ENCODE measurements around the gene NELL1.

Gene NELL1

GRCh38 chr11:20937826-20938225 is 268.4 kb downstream of the NELL1 start:
- H3K4me3 ChIP-seq (ENCODE audit: low read length), result no peak overlapping the region
- H3K9me3 ChIP-seq (ENCODE audit: control insufficient read depth, low read length), result no peaks in the 10 kb centered on the region
- no peaks in the 10 kb centered on the region for H3K4me1 ChIP-seq (ENCODE audit: control insufficient read depth, insufficient read depth, low read length)
- no peak overlapping the region for H3K9ac ChIP-seq (ENCODE audit: low read length)
- no peaks in the 10 kb centered on the region for H3K36me3 ChIP-seq (ENCODE audit: control insufficient read depth, insufficient read depth, low read length)
- H3K27me3 ChIP-seq (ENCODE audit: control insufficient read depth, insufficient read depth, low read length), result no peaks in the 10 kb centered on the region

- no peaks in the 10 kb centered on the region for H3K9me3 ChIP-seq (ENCODE audit: control insufficient read depth, low read length)
- H3K4me1 ChIP-seq (ENCODE audit: control insufficient read depth, insufficient read depth, low read length), result no peaks in the 10 kb centered on the region
- H3K4me3 ChIP-seq (ENCODE audit: low read length), result no peak overlapping the region
- H3K36me3 ChIP-seq (ENCODE audit: control insufficient read depth, insufficient read depth, low read length), result no peaks in the 10 kb centered on the region
- no peak overlapping the region for H3K9ac ChIP-seq (ENCODE audit: low read length)
- no peaks in the 10 kb centered on the region for H3K27me3 ChIP-seq (ENCODE audit: control insufficient read depth, insufficient read depth, low read length)
Measured at GRCh38 chr11:20949585-20949984, 280.2 kb downstream of the NELL1 start.

GRCh38 chr11:20962581-20962980 is 293.2 kb downstream of the NELL1 start:
- no peaks in the 10 kb centered on the region for H3K27me3 ChIP-seq (ENCODE audit: control insufficient read depth, insufficient read depth, low read length)
- H3K4me1 ChIP-seq (ENCODE audit: control insufficient read depth, insufficient read depth, low read length), result no peaks in the 10 kb centered on the region
- no peak overlapping the region for H3K9ac ChIP-seq (ENCODE audit: low read length)
- H3K4me3 ChIP-seq (ENCODE audit: low read length), result no peak overlapping the region
- H3K36me3 ChIP-seq (ENCODE audit: control insufficient read depth, insufficient read depth, low read length), result no peaks in the 10 kb centered on the region
- no peaks in the 10 kb centered on the region for H3K9me3 ChIP-seq (ENCODE audit: control insufficient read depth, low read length)

- H3K27me3 ChIP-seq (ENCODE audit: control insufficient read depth, insufficient read depth, low read length), result no peaks in the 10 kb centered on the region
- H3K4me3 ChIP-seq (ENCODE audit: low read length), result no peak overlapping the region
- H3K36me3 ChIP-seq (ENCODE audit: control insufficient read depth, insufficient read depth, low read length), result no peaks in the 10 kb centered on the region
- H3K9me3 ChIP-seq (ENCODE audit: control insufficient read depth, low read length), result no peaks in the 10 kb centered on the region
- no peaks in the 10 kb centered on the region for H3K4me1 ChIP-seq (ENCODE audit: control insufficient read depth, insufficient read depth, low read length)
- no peak overlapping the region for H3K9ac ChIP-seq (ENCODE audit: low read length)
Measured at GRCh38 chr11:20963596-20963995, 294.2 kb downstream of the NELL1 start.

GRCh38 chr11:20964985-20965384 is 295.6 kb downstream of the NELL1 start:
- Histone ChIP-seq H3K27me3 (ENCODE audit: control insufficient read depth, insufficient read depth, low read length) (no peaks in the 10 kb centered on the region), H3K4me3 (ENCODE audit: low read length) (no peak overlapping the region), H3K9ac (ENCODE audit: low read length) (no peak overlapping the region), H3K9me3 (ENCODE audit: control insufficient read depth, low read length) (no peaks in the 10 kb centered on the region), H3K4me1 (ENCODE audit: control insufficient read depth, insufficient read depth, low read length) (no peaks in the 10 kb centered on the region), H3K36me3 (ENCODE audit: control insufficient read depth, insufficient read depth, low read length) (no peaks in the 10 kb centered on the region)

GRCh38 chr11:20966489-20966888 is 297.1 kb downstream of the NELL1 start:
- no peaks in the 10 kb centered on the region for H3K27me3 ChIP-seq (ENCODE audit: control insufficient read depth, insufficient read depth, low read length)
- no peak overlapping the region for H3K9ac ChIP-seq (ENCODE audit: low read length)
- H3K36me3 ChIP-seq (ENCODE audit: control insufficient read depth, insufficient read depth, low read length), result no peaks in the 10 kb centered on the region
- H3K9me3 ChIP-seq (ENCODE audit: control insufficient read depth, low read length), result no peaks in the 10 kb centered on the region
- H3K4me3 ChIP-seq (ENCODE audit: low read length), result no peak overlapping the region
- H3K4me1 ChIP-seq (ENCODE audit: control insufficient read depth, insufficient read depth, low read length), result no peaks in the 10 kb centered on the region

GRCh38 chr11:20973940-20974559 is 304.7 kb downstream of the NELL1 start:
- Histone ChIP-seq H3K9me3 (ENCODE audit: control insufficient read depth, low read length) (no peaks in the 10 kb centered on the region), H3K36me3 (ENCODE audit: control insufficient read depth, insufficient read depth, low read length) (no peaks in the 10 kb centered on the region), H3K9ac (ENCODE audit: low read length) (no peak overlapping the region), H3K27me3 (ENCODE audit: control insufficient read depth, insufficient read depth, low read length) (no peaks in the 10 kb centered on the region), H3K4me3 (ENCODE audit: low read length) (no peak overlapping the region), H3K4me1 (ENCODE audit: control insufficient read depth, insufficient read depth, low read length) (no peaks in the 10 kb centered on the region)

GRCh38 chr11:20980736-20981135 is 311.4 kb downstream of the NELL1 start:
- H3K4me3 ChIP-seq (ENCODE audit: low read length), result no peak overlapping the region
- no peaks in the 10 kb centered on the region for H3K4me1 ChIP-seq (ENCODE audit: control insufficient read depth, insufficient read depth, low read length)
- no peak overlapping the region for H3K9ac ChIP-seq (ENCODE audit: low read length)
- H3K9me3 ChIP-seq (ENCODE audit: control insufficient read depth, low read length), result no peaks in the 10 kb centered on the region
- H3K27me3 ChIP-seq (ENCODE audit: control insufficient read depth, insufficient read depth, low read length), result no peaks in the 10 kb centered on the region
- no peaks in the 10 kb centered on the region for H3K36me3 ChIP-seq (ENCODE audit: control insufficient read depth, insufficient read depth, low read length)

GRCh38 chr11:20990447-20990846 is 321.1 kb downstream of the NELL1 start:
- H3K27me3 ChIP-seq (ENCODE audit: control insufficient read depth, insufficient read depth, low read length), result no peaks in the 10 kb centered on the region
- no peak overlapping the region for H3K9ac ChIP-seq (ENCODE audit: low read length)
- no peaks in the 10 kb centered on the region for H3K9me3 ChIP-seq (ENCODE audit: control insufficient read depth, low read length)
- H3K4me1 ChIP-seq (ENCODE audit: control insufficient read depth, insufficient read depth, low read length), result no peaks in the 10 kb centered on the region
- no peaks in the 10 kb centered on the region for H3K36me3 ChIP-seq (ENCODE audit: control insufficient read depth, insufficient read depth, low read length)
- H3K4me3 ChIP-seq (ENCODE audit: low read length), result no peak overlapping the region

GRCh38 chr11:20991471-20991870 is 322.1 kb downstream of the NELL1 start:
- Histone ChIP-seq H3K27me3 (ENCODE audit: control insufficient read depth, insufficient read depth, low read length) (no peaks in the 10 kb centered on the region), H3K4me1 (ENCODE audit: control insufficient read depth, insufficient read depth, low read length) (no peaks in the 10 kb centered on the region), H3K36me3 (ENCODE audit: control insufficient read depth, insufficient read depth, low read length) (no peaks in the 10 kb centered on the region), H3K9ac (ENCODE audit: low read length) (no peak overlapping the region), H3K9me3 (ENCODE audit: control insufficient read depth, low read length) (no peaks in the 10 kb centered on the region), H3K4me3 (ENCODE audit: low read length) (no peak overlapping the region)

GRCh38 chr11:21007297-21007696 is 337.9 kb downstream of the NELL1 start:
- Histone ChIP-seq H3K9ac (ENCODE audit: low read length) (no peak overlapping the region), H3K4me3 (ENCODE audit: low read length) (no peak overlapping the region), H3K27me3 (ENCODE audit: control insufficient read depth, insufficient read depth, low read length) (no peaks in the 10 kb centered on the region), H3K36me3 (ENCODE audit: control insufficient read depth, insufficient read depth, low read length) (no peaks in the 10 kb centered on the region), H3K9me3 (ENCODE audit: control insufficient read depth, low read length) (no peaks in the 10 kb centered on the region), H3K4me1 (ENCODE audit: control insufficient read depth, insufficient read depth, low read length) (no peaks in the 10 kb centered on the region)

- H3K27me3 ChIP-seq (ENCODE audit: control insufficient read depth, insufficient read depth, low read length), result no peaks in the 10 kb centered on the region
- no peak overlapping the region for H3K4me3 ChIP-seq (ENCODE audit: low read length)
- no peak overlapping the region for H3K9ac ChIP-seq (ENCODE audit: low read length)
- H3K36me3 ChIP-seq (ENCODE audit: control insufficient read depth, insufficient read depth, low read length), result no peaks in the 10 kb centered on the region
- no peaks in the 10 kb centered on the region for H3K9me3 ChIP-seq (ENCODE audit: control insufficient read depth, low read length)
- no peaks in the 10 kb centered on the region for H3K4me1 ChIP-seq (ENCODE audit: control insufficient read depth, insufficient read depth, low read length)
Measured at GRCh38 chr11:21018248-21018647, 348.9 kb downstream of the NELL1 start.

- Histone ChIP-seq H3K27me3 (ENCODE audit: control insufficient read depth, insufficient read depth, low read length) (no peaks in the 10 kb centered on the region), H3K4me1 (ENCODE audit: control insufficient read depth, insufficient read depth, low read length) (no peaks in the 10 kb centered on the region), H3K9ac (ENCODE audit: low read length) (no peak overlapping the region), H3K9me3 (ENCODE audit: control insufficient read depth, low read length) (no peaks in the 10 kb centered on the region), H3K4me3 (ENCODE audit: low read length) (no peak overlapping the region), H3K36me3 (ENCODE audit: control insufficient read depth, insufficient read depth, low read length) (no peaks in the 10 kb centered on the region)
Measured at GRCh38 chr11:21026685-21027084, 357.3 kb downstream of the NELL1 start.
